Endothelial cell (in vitro differentiated cells): ENCODE measurements around the gene CMBL. TPM values are rescaled to one million over a fixed set of nuclear protein-coding genes. Genes with fewer than 3 reads are reported as not detected.

Source experiments
- DNase-seq: peaks from one replicate; pipeline ENCODE4 v3.0.0; 2021; ENCODE audit warnings: low spot score
- H3K27ac Mint-ChIP-seq: one replicate; pipeline ENCODE4 v1.8.0; 2021; ENCODE audit warnings: mixed read lengths, inconsistent platforms; ENCODE audit not compliant: unreplicated experiment
- H3K27me3 Mint-ChIP-seq: one replicate; pipeline ENCODE4 v1.8.0; 2021; ENCODE audit warnings: mild to moderate bottlenecking, moderate library complexity, mixed read lengths, inconsistent platforms; ENCODE audit not compliant: unreplicated experiment
- H3K36me3 Mint-ChIP-seq: one replicate; pipeline ENCODE4 v1.8.0; 2021; ENCODE audit warnings: mild to moderate bottlenecking, low read depth, mixed read lengths, inconsistent platforms; ENCODE audit not compliant: unreplicated experiment
- H3K4me1 Mint-ChIP-seq: one replicate; pipeline ENCODE4 v1.8.0; 2021; ENCODE audit warnings: mild to moderate bottlenecking, mixed read lengths, inconsistent platforms; ENCODE audit not compliant: unreplicated experiment
- H3K4me3 Mint-ChIP-seq: one replicate; pipeline ENCODE4 v1.8.0; 2021; ENCODE audit warnings: mild to moderate bottlenecking, mixed read lengths, inconsistent platforms; ENCODE audit not compliant: unreplicated experiment
- H3K9me3 Mint-ChIP-seq: one replicate; pipeline ENCODE4 v1.8.0; 2021; ENCODE audit warnings: mixed read lengths, inconsistent platforms; ENCODE audit not compliant: unreplicated experiment
- CTCF ChIP-seq: fragments of 200-600 bp; sonication (generic); IDR thresholded peaks from one replicate; pipeline ENCODE4 v1.5.0; 2021; ENCODE audit warnings: antibody characterized with exemption; ENCODE audit not compliant: unreplicated experiment
- total RNA-seq: library from RNA; stranded (reverse); fragmentation: NEBNext Ultra II Directional; extraction: Animal tissue kit (Norgen Biotek cat#: 25700); gene quantifications from one replicate; pipeline ENCODE4 v1.2.1, GENCODE V29; 2021; ENCODE audit not compliant: unreplicated experiment

The CMBL gene
- total RNA-seq, 1 donor from 2014 or later, result 13.1 TPM

- Mint-ChIP-seq H3K9me3 (no peaks in the 10 kb centered on the region), H3K27ac (no peak overlapping the region), H3K4me3 (no peak overlapping the region), H3K27me3 (peaks cover 1% of the 10 kb centered on the region), H3K36me3 (no peaks in the 10 kb centered on the region), H3K4me1 (peaks cover 15% of the 10 kb centered on the region)
- TF ChIP-seq CTCF, result no peak
- no peak for DNase-seq
Observed at GRCh38 chr5:10343486-10343885, 35.8 kb upstream of the CMBL start.

- Mint-ChIP-seq H3K4me1 (peaks cover 16% of the 10 kb centered on the region), H3K36me3 (no peaks in the 10 kb centered on the region), H3K27ac (peak overlapping the region; percentile 7), H3K4me3 (no peak overlapping the region), H3K9me3 (no peaks in the 10 kb centered on the region), H3K27me3 (peaks cover 3% of the 10 kb centered on the region)
- TF ChIP-seq CTCF, result no peak
- DNase-seq, result no peak
Observed at GRCh38 chr5:10339958-10340357, 32.3 kb upstream of the CMBL start.

GRCh38 chr5:10339058-10339811, 31.5 kb upstream of the CMBL start:
- DNase-seq, result no peak
- no peak for TF ChIP-seq CTCF
- Mint-ChIP-seq H3K4me1 (peaks cover 19% of the 10 kb centered on the region), H3K4me3 (no peak overlapping the region), H3K27ac (no peak overlapping the region), H3K27me3 (peaks cover 7% of the 10 kb centered on the region), H3K9me3 (no peaks in the 10 kb centered on the region), H3K36me3 (no peaks in the 10 kb centered on the region)

GRCh38 chr5:10338686-10339057, 31.0 kb upstream of the CMBL start:
- no peak for TF ChIP-seq CTCF
- H3K27ac Mint-ChIP-seq, result no peak overlapping the region

GRCh38 chr5:10337986-10338385, 30.3 kb upstream of the CMBL start:
- no peak for TF ChIP-seq CTCF
- DNase-seq, result no peak
- H3K4me1 Mint-ChIP-seq, result peaks cover 19% of the 10 kb centered on the region
- peaks cover 10% of the 10 kb centered on the region for H3K27me3 Mint-ChIP-seq
- no peaks in the 10 kb centered on the region for H3K36me3 Mint-ChIP-seq
- no peak overlapping the region for H3K4me3 Mint-ChIP-seq
- H3K27ac Mint-ChIP-seq, result no peak overlapping the region
- no peaks in the 10 kb centered on the region for H3K9me3 Mint-ChIP-seq

More at GRCh38 chr5:10338686-10339057, 31.0 kb upstream of the CMBL start:
- Mint-ChIP-seq H3K4me3 (no peak overlapping the region), H3K4me1 (peaks cover 19% of the 10 kb centered on the region), H3K36me3 (no peaks in the 10 kb centered on the region), H3K9me3 (no peaks in the 10 kb centered on the region), H3K27me3 (peaks cover 7% of the 10 kb centered on the region)
- no peak for DNase-seq
